NT2/D1 (cell line): ENCODE data around the gene PEG3.

ENCODE experiments used
- DNase-seq: peaks from one replicate; pipeline ENCODE4 v3.0.0-alpha.2; 2011; ENCODE audit warnings: low read depth, low spot score
- H3K27me3 ChIP-seq: 2 replicates; pipeline ENCODE4 v1.6.0; 2011; ENCODE audit warnings: mild to moderate bottlenecking; ENCODE audit not compliant: insufficient read length, insufficient read depth
- H3K36me3 ChIP-seq: 2 replicates; pipeline ENCODE4 v1.6.1; 2011; ENCODE audit warnings: mild to moderate bottlenecking, low read length, mixed read lengths; ENCODE audit not compliant: insufficient read depth, insufficient read length
- H3K4me1 ChIP-seq: 2 replicates; pipeline ENCODE4 v1.5.1; 2011; ENCODE audit not compliant: insufficient read depth, insufficient read length
- H3K4me3 ChIP-seq: 2 replicates; pipeline ENCODE4 v1.5.1; 2011; ENCODE audit warnings: low read depth; ENCODE audit not compliant: insufficient read length
- H3K9ac ChIP-seq: 2 replicates; pipeline ENCODE4 v1.6.0; 2011; ENCODE audit warnings: low read depth; ENCODE audit not compliant: insufficient read length
- H3K9me3 ChIP-seq: 2 replicates; pipeline ENCODE4 v1.5.1; 2011; ENCODE audit warnings: mild to moderate bottlenecking, low read length; ENCODE audit not compliant: insufficient read depth
- SUZ12 ChIP-seq: IDR thresholded peaks from 2 replicates; pipeline ENCODE4 v1.6.1; 2011; ENCODE audit not compliant: insufficient read length, insufficient read depth; ENCODE audit errors: extremely low read depth
- YY1 ChIP-seq: IDR thresholded peaks from 2 replicates; pipeline ENCODE4 v1.6.1; 2011; ENCODE audit not compliant: insufficient read length, insufficient read depth
- ZNF274 ChIP-seq: IDR thresholded peaks from 2 replicates; pipeline ENCODE4 v1.6.1; 2011; ENCODE audit warnings: mild to moderate bottlenecking, low read depth, low read length

Gene PEG3

DNA sequence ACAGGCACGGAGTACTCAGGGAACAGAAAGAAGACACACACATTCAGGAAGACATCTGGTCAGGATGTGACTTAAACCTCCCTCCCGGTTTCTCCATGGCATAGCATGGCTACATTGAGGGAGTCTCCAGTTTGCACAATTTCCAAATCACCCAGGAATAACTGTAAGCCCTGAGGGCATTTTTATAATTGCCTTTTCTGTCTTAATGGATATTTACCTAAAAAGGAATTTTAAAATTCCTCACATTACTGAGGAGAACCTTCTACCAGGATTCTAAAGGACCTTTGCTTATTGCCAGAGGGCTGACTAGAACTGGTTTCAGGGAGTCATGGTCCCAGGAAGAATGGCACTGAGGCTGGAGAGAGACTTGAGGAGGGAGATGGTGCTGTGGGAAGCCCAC, 21.4 kb downstream of the PEG3 start:
- Histone ChIP-seq H3K9ac (no peak overlapping the region), H3K4me1 (no peaks in the 10 kb centered on the region), H3K9me3 (no peaks in the 10 kb centered on the region), H3K4me3 (no peak overlapping the region), H3K36me3 (peaks cover 98% of the 10 kb centered on the region), H3K27me3 (no peaks in the 10 kb centered on the region)
- DNase-seq, result no peak
- TF ChIP-seq YY1 (no peak), ZNF274 (no peak), SUZ12 (no peak)

DNA sequence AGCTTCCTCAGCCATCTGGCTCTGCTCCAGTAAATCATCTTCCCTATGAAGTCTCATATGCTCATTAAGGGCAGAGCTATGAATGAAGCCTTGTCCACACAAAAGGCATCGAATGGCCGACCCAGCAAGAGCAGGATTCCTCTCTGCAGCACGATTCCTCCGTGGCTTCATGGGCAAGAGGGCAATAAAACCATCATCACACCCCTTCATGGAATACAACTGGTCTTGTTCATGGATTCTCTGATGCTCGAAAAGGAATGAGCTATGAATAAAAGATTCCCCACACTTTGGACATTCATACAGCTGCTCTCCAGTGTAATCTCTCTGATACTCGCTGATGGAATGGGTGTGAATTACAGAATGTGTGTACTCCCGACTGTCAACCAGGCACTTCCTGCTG, 25.9 kb downstream of the PEG3 start:
- Histone ChIP-seq H3K27me3 (no peaks in the 10 kb centered on the region), H3K9ac (no peak overlapping the region), H3K36me3 (peaks cover 77% of the 10 kb centered on the region), H3K4me1 (no peaks in the 10 kb centered on the region), H3K4me3 (no peak overlapping the region), H3K9me3 (no peaks in the 10 kb centered on the region)
- TF ChIP-seq YY1 (no peak), SUZ12 (no peak), ZNF274 (no peak)
- DNase-seq, result no peak

DNA sequence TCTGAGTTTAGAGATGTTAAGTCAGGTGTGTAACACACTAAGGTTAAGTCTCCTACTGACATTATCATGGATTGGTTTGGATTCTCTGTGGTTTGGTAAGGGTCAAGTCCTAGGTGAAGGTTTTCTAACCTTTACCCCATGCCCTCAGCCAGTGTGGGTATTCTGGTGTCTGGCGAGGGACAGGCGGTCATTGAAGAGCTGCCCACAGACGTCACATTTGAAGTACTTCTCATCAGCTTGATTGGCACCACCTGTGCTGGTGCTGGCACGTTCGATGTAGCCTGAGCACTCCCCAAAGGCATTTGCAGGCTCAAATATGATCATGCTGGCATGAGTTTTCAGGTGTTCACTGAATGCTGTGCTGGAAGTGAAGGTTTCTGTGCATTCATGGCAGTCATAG, 27.0 kb downstream of the PEG3 start:
- no peak overlapping the region for H3K9ac ChIP-seq
- no peaks in the 10 kb centered on the region for H3K9me3 ChIP-seq
- H3K4me1 ChIP-seq, result no peaks in the 10 kb centered on the region
- TF ChIP-seq SUZ12, result no peak
- H3K27me3 ChIP-seq, result no peaks in the 10 kb centered on the region
- no peak overlapping the region for H3K4me3 ChIP-seq
- peaks cover 66% of the 10 kb centered on the region for H3K36me3 ChIP-seq
- no peak for DNase-seq

DNA sequence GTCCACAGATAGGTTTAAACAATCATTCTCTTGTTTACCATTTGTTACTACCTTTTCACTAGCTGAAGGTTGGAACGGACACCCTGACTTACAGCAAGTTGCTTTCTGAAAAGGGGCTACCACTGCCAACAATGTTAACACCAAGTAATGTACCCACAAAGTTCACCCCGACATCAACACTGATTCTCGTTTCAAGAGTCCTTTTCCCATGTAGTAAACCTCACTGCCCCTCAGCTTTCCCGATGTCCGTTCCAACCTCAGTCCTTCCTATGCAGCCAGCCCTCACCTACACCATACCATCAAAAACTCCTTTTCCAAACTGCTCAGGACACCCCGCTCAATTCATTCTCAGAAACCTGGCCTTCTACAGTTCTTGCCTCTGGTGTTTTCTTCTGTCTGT, 29.0 kb downstream of the PEG3 start:
- H3K27me3 ChIP-seq, result no peaks in the 10 kb centered on the region
- no peak overlapping the region for H3K9ac ChIP-seq
- H3K36me3 ChIP-seq, result peaks cover 46% of the 10 kb centered on the region
- H3K9me3 ChIP-seq, result peaks cover 5% of the 10 kb centered on the region; the same call in 1 of the 2 replicates
- H3K4me1 ChIP-seq, result no peaks in the 10 kb centered on the region
- no peak for DNase-seq
- TF ChIP-seq ZNF274 (no peak), SUZ12 (no peak), YY1 (no peak)
- no peak overlapping the region for H3K4me3 ChIP-seq

DNA sequence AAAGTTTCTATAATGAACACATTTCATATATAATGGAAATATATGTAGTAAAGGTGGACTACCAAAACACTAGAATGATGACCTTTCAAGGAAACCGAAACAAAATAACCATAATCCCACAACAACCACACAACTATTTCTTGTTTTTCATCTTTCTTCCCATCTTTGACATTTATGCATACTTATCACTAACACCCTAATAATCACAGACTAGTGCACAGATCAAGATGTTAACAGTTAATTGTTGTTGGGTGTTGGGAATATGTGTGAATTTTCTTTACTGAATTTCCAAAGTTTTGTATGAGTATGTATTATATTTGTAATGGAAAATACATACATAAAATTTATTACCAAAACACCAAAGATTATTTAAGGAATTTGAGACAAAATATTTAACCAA, 30.3 kb downstream of the PEG3 start:
- no peak for DNase-seq
- TF ChIP-seq YY1, result no peak
- TF ChIP-seq ZNF274, result no peak
- no peak for TF ChIP-seq SUZ12
- Histone ChIP-seq H3K9me3 (peaks cover 11% of the 10 kb centered on the region; the same call in 1 of the 2 replicates), H3K36me3 (peaks cover 34% of the 10 kb centered on the region), H3K4me1 (no peaks in the 10 kb centered on the region), H3K9ac (no peak overlapping the region), H3K4me3 (no peak overlapping the region), H3K27me3 (no peaks in the 10 kb centered on the region)

DNA sequence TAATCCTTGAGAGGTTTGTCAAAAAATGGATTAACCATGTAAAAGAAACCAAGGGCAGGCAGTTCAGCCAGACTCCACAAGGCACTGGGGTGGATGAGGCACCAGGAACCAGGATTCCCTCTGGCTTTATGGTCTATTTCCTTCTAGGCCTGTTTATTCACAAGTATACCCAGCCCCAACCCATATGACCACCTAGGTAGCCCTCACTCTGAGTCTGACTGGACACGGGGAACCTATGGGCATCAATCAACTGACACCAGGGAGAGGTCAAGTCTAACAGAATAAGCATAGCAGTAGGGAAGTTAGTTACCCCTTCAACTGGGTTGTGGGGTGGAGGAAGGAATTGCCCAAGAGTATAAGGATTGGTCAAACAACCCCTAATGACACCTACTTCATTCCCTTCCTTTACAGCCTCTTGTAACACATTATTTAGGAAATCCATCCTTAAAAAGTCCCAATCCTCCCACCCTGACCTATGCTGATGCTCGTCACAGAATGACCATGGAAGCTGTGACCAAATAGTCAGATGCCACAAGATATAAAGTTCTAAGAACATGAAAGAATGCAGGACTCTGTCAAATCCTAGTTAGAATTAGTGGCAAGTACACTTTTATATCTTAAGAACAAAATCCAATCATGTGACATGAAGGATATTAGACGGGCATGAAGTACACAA, 31.7 kb downstream of the PEG3 start:
- no peak for DNase-seq
- Histone ChIP-seq H3K9me3 (peaks cover 17% of the 10 kb centered on the region; the same call in 1 of the 2 replicates), H3K36me3 (peaks cover 20% of the 10 kb centered on the region), H3K9ac (no peak overlapping the region), H3K4me3 (no peak overlapping the region), H3K27me3 (no peaks in the 10 kb centered on the region), H3K4me1 (no peaks in the 10 kb centered on the region)
- TF ChIP-seq YY1 (no peak), SUZ12 (no peak), ZNF274 (no peak)

DNA sequence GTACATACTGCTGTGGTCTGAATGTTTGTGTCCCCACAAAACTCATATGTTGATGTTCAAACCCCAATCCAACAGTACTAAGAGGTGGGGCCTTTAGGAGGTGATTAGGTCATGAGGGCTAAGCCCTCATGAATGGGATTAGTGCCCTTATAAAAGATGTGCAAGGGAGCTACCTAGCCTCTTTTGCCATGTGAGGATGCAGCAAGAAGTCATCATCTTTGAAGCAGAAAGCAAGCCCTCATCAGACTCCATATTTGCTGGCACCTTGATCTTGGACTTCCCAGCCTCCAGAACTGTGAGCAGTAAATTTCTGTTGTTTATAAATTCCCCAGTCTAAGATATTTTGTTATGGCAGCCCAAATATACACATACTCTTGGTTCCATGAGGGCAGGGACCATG, 33.9 kb downstream of the PEG3 start:
- DNase-seq, result no peak
- H3K9ac ChIP-seq, result no peak overlapping the region
- H3K36me3 ChIP-seq, result peaks cover 6% of the 10 kb centered on the region
- TF ChIP-seq YY1 (no peak), ZNF274 (no peak), SUZ12 (no peak)
- no peaks in the 10 kb centered on the region for H3K4me1 ChIP-seq
- no peaks in the 10 kb centered on the region for H3K27me3 ChIP-seq
- peaks cover 31% of the 10 kb centered on the region for H3K9me3 ChIP-seq
- no peak overlapping the region for H3K4me3 ChIP-seq
